ENCODE measurements around the gene C10orf95.

The C10orf95 gene

GRCh38 chr10:102400076-102400475, 51.3 kb downstream of the C10orf95 start:
- no peak for DNase-seq
